K562 (cell line): ENCODE data around the gene CLIC1. TPM values are rescaled to one million over a fixed set of nuclear protein-coding genes. Genes with fewer than 3 reads are reported as not detected.

Experiments
- AFF1 ChIP-seq, 2 experiments: fragments of 450-650 bp; IDR thresholded peaks; 2 replicates each; pipeline ENCODE4 v1.6.1; 2018; ENCODE audit warnings: mild to moderate bottlenecking in 2 of 2, low read depth in 1 of 2; ENCODE audit not compliant: partially characterized antibody in 2 of 2
- ARID2 ChIP-seq: fragments of 450-650 bp; IDR thresholded peaks from 2 replicates; pipeline ENCODE4 v1.6.1; 2017; ENCODE audit warnings: antibody characterized with exemption, mild to moderate bottlenecking
- C11orf30 ChIP-seq: fragments of 450-650 bp; IDR thresholded peaks from 2 replicates; pipeline ENCODE4 v1.6.1; 2016; ENCODE audit warnings: low read depth, mild to moderate bottlenecking
- DIDO1 ChIP-seq: fragments of 450-650 bp; IDR thresholded peaks from 2 replicates; pipeline ENCODE4 v1.6.1; 2016; ENCODE audit warnings: low read depth, missing biosample characterization, missing genetic modification characterization
- ELF2 ChIP-seq: fragments of 250-450 bp; sonication (Bioruptor Pico); IDR thresholded peaks from 2 replicates; pipeline ENCODE4 v1.5.0; 2021; ENCODE audit warnings: mild to moderate bottlenecking
- FOXP1 ChIP-seq: sonication (generic); formaldehyde crosslinking; IDR thresholded peaks from 2 replicates; pipeline ENCODE4 v1.8.0; 2022; ENCODE audit warnings: mild to moderate bottlenecking, missing genetic modification reagents
- KLF10 ChIP-seq: fragments of 250-450 bp; sonication (Bioruptor Pico); IDR thresholded peaks from 2 replicates; pipeline ENCODE4 v1.6.1; 2021; ENCODE audit warnings: matching md5 sums
- PHF20 ChIP-seq: fragments of 450-650 bp; IDR thresholded peaks from 2 replicates; pipeline ENCODE4 v1.6.1; 2018; ENCODE audit not compliant: partially characterized antibody
- TRIM25 ChIP-seq: fragments of 450-650 bp; IDR thresholded peaks from 2 replicates; pipeline ENCODE4 v1.7.0; 2016; ENCODE audit warnings: borderline replicate concordance
- WHSC1 ChIP-seq: IDR thresholded peaks from one replicate; pipeline ENCODE4 v1.6.1; 2012; ENCODE audit warnings: low read length, control low read depth, inconsistent platforms
- YY1 ChIP-seq, 3 experiments: IDR thresholded peaks; 2 replicates each; pipeline ENCODE4 v1.6.1; 2011; ENCODE audit warnings: low read length in 2 of 3, mild to moderate bottlenecking in 2 of 3, moderate library complexity in 2 of 3, borderline replicate concordance in 1 of 3, control low read depth in 1 of 3, low read depth in 1 of 3; ENCODE audit not compliant: insufficient read depth in 3 of 3, insufficient replicate concordance in 2 of 3, control insufficient read depth in 1 of 3, insufficient read length in 1 of 3; ENCODE audit errors: extremely low read depth in 1 of 3
- ZNF274 ChIP-seq: IDR thresholded peaks from 2 replicates; pipeline ENCODE4 v1.6.1; 2011; ENCODE audit warnings: low read depth, mild to moderate bottlenecking, low read length, moderate library complexity, borderline replicate concordance
- ZNF311 ChIP-seq: fragments of 250-450 bp; sonication (Bioruptor Pico); IDR thresholded peaks from 2 replicates; pipeline ENCODE4 v1.4.0; 2020; ENCODE audit warnings: mild to moderate bottlenecking, moderate library complexity
- ZNF407 ChIP-seq: fragments of 450-650 bp; IDR thresholded peaks from 2 replicates; pipeline ENCODE4 v1.6.1; 2016; ENCODE audit warnings: low read depth
- polyA plus RNA-seq, 8 experiments: library from polyadenylated mRNA; depleted of rRNA in 4 of 8; stranded (reverse) in 5 of 8; unstranded in 3 of 8; fragments of >200 nt; fragmentation: Nextera tagmentation in 2 of 8; fragmentation: Illumina TruSeq in 1 of 8; extraction: Ambion mirVana in 2 of 8; extraction: Trizol in 1 of 8; gene quantifications; 2 replicates each; pipeline versions ENCODE4 v1.2.1 to v1.2.3, GENCODE V29; 2011 to 2014; ENCODE audit warnings: inconsistent platforms in 1 of 8, missing spikeins in 1 of 8
- total RNA-seq, 7 experiments: library from RNA; depleted of rRNA in 6 of 7; stranded (reverse); fragments of >200 nt in 6 of 7; fragmentation: Illumina TruSeq in 2 of 7; extraction: Trizol in 2 of 7; gene quantifications; 2 replicates each; pipeline versions ENCODE4 v1.2.1 to v1.2.3, GENCODE V29; 2011 to 2021; ENCODE audit warnings: low replicate concordance in 1 of 7

The CLIC1 gene
- total and polyA plus RNA-seq, 9 of the 15 experiments (the other 6 are each of a cell fraction or from before 2014, with no cell fraction given) = 1,267 to 2,419 (median 1,808) TPM

- no peak for TF ChIP-seq ZNF407
- no peak for TF ChIP-seq TRIM25
- TF ChIP-seq ZNF274 = 0 out of 2 replicates have a peak, but pooled peaks have one; percentile 13
- TF ChIP-seq ELF2 (CRISPR knock-in tag) = no peak
- no peak for TF ChIP-seq PHF20
- no peak for TF ChIP-seq ZNF311 (CRISPR knock-in tag)
- peak in 1 of 3 experiments; percentile 28 for TF ChIP-seq YY1 (IDR thresholded peaks at IDR 0.05; ENCODE audit: borderline replicate concordance in 1 of 3, control insufficient read depth in 1 of 3, extremely low read depth in 1 of 3, insufficient read depth in 3 of 3, insufficient read length in 1 of 3, insufficient replicate concordance in 2 of 3, low read depth in 1 of 3, low read length in 2 of 3)
- TF ChIP-seq DIDO1 (tag) = no peak
- TF ChIP-seq C11orf30 = no peak
- TF ChIP-seq WHSC1 = peak; percentile 66
- TF ChIP-seq KLF10 (CRISPR knock-in tag) = no peak
- TF ChIP-seq FOXP1 (CRISPR knock-in tag) = 0 out of 2 replicates have a peak, but pooled peaks have one; percentile 13
- peak in 1 of 2 experiments; percentile 36 for TF ChIP-seq AFF1 (IDR thresholded peaks at IDR 0.05; ENCODE audit: low read depth in 1 of 2, partially characterized antibody in 2 of 2)
- peak; percentile 3; the same call in 1 of the 2 replicates for TF ChIP-seq ARID2
Measured at GRCh38 chr6:31730631-31731086, 5.7 kb downstream of the CLIC1 start (continued).
